Right lobe of liver (tissue), 4 donors: ENCODE results near the gene SIM1.

Experiments
- POLR2A ChIP-seq: fragments of 450-650 bp; IDR thresholded peaks from one replicate; pipeline ENCODE4 v1.6.1; 2017; ENCODE audit warnings: antibody characterized with exemption, mild to moderate bottlenecking
- TF ChIP-seq, protein P1 (sequence below), 4 donors: fragments of 200-600 bp in 3 of 4; fragments of 450-650 bp in 1 of 4; IDR thresholded peaks; one replicate each; pipeline versions ENCODE4 v1.5.1 to v1.8.0; 2016 to 2022; ENCODE audit warnings: antibody characterized with exemption in 4 of 4, mild to moderate bottlenecking in 2 of 4
- donor health status: DM: no; HTN: no; CAD: no.
- donor health status: DM: no; HTN: no; CAD: no.
- donor health status: DM: no; HTN: yes; CAD: no.

DNA sequence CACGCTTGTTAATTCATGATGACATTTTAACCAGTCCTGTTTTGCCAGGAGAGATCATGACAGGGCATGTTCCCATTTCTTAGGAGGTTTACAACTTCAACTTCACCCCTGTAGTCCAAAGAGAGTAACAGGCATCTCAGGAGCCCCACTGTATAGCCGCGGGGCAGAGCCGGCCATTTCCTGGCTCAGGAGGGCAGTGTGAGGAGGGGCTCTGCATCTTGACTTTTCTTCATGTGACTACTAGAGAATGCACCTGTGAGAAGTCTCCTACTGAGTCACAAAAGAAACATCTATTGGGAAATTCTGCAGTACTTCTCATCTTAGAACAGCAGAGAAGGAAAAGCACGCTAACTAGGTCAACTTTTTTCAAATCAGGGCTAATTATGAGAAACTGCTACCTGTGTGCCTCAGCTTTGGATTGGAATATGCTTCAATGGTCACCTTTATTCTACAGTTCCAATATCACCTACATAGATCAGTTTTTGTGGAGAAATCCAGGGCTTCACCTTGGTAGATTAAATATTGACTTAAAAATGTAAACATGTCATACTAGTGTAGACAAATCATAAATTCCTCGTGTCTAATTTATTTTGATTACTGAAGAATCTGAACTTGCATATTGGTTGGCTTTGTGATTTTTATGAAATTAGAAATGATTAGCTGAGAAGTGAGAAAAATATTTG lies 28.6 kb upstream of the SIM1 start:
- TF ChIP-seq, protein P1, sequence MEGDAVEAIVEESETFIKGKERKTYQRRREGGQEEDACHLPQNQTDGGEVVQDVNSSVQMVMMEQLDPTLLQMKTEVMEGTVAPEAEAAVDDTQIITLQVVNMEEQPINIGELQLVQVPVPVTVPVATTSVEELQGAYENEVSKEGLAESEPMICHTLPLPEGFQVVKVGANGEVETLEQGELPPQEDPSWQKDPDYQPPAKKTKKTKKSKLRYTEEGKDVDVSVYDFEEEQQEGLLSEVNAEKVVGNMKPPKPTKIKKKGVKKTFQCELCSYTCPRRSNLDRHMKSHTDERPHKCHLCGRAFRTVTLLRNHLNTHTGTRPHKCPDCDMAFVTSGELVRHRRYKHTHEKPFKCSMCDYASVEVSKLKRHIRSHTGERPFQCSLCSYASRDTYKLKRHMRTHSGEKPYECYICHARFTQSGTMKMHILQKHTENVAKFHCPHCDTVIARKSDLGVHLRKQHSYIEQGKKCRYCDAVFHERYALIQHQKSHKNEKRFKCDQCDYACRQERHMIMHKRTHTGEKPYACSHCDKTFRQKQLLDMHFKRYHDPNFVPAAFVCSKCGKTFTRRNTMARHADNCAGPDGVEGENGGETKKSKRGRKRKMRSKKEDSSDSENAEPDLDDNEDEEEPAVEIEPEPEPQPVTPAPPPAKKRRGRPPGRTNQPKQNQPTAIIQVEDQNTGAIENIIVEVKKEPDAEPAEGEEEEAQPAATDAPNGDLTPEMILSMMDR (IDR thresholded peaks at IDR 0.05): no peak
- TF ChIP-seq POLR2A: no peak
